Neural cell (in vitro differentiated cells): Measurements from ENCODE around the gene CFAP210. TPM values are rescaled to one million over a fixed set of nuclear protein-coding genes. Genes with fewer than 3 reads are reported as not detected.

Experiments
- H2AFZ ChIP-seq: fragments of 200-600, 300-800 bp; sonication (generic), shearing (Covaris generic); 2 replicates; pipeline ENCODE4 v1.6.0; 2014; ENCODE audit warnings: low read depth, mild to moderate bottlenecking, antibody characterized with exemption, low read length, moderate library complexity
- H3F3A ChIP-seq: fragments of 200-600 bp; shearing (Covaris generic); 2 replicates; pipeline ENCODE4 v1.6.1; 2016; ENCODE audit warnings: mild to moderate bottlenecking, moderate library complexity, mixed read lengths, antibody characterized with exemption, low read length; ENCODE audit not compliant: insufficient read depth, poor library complexity, severe bottlenecking
- H3K27ac ChIP-seq: fragments of 200-600, 300-800 bp; sonication (generic), shearing (Covaris generic); 2 replicates; pipeline ENCODE4 v1.5.1; 2014; ENCODE audit warnings: mild to moderate bottlenecking, low read length, moderate library complexity
- H3K27me3 ChIP-seq: fragments of 300-800, 200-600 bp; sonication (generic), shearing (Covaris generic); 2 replicates; pipeline ENCODE4 v1.6.0; 2014; ENCODE audit warnings: mild to moderate bottlenecking, low read depth, low read length, moderate library complexity; ENCODE audit not compliant: insufficient read depth
- H3K36me3 ChIP-seq: fragments of 300-800, 200-600 bp; sonication (generic), shearing (Covaris generic); 2 replicates; pipeline ENCODE4 v1.5.1; 2014; ENCODE audit warnings: mild to moderate bottlenecking, antibody characterized with exemption, low read length, moderate library complexity; ENCODE audit not compliant: insufficient read depth
- H3K4me2 ChIP-seq: fragments of 300-800, 200-600 bp; sonication (generic), shearing (Covaris generic); 2 replicates; pipeline ENCODE4 v1.6.0; 2014; ENCODE audit warnings: mild to moderate bottlenecking, low read length
- H3K4me3 ChIP-seq: fragments of 300-800, 200-600 bp; sonication (generic), shearing (Covaris generic); 2 replicates; pipeline ENCODE4 v1.5.1; 2014; ENCODE audit warnings: mild to moderate bottlenecking, low read length, moderate library complexity
- H3K79me2 ChIP-seq: fragments of 200-600 bp; shearing (Covaris generic); replicated peaks from 2 replicates; pipeline ENCODE4 v1.6.0; 2014; ENCODE audit warnings: mild to moderate bottlenecking, low read length, moderate library complexity; ENCODE audit not compliant: insufficient read depth
- H3K9ac ChIP-seq: fragments of 300-800, 200-600 bp; sonication (generic), shearing (Covaris generic); 2 replicates; pipeline ENCODE4 v1.6.1; 2016; ENCODE audit warnings: mild to moderate bottlenecking, low read length, mixed read lengths
- H3K9me2 ChIP-seq: fragments of 200-600 bp; shearing (Covaris generic); 2 replicates; pipeline ENCODE4 v1.6.1; 2016; ENCODE audit warnings: mild to moderate bottlenecking, low read length, mixed read lengths; ENCODE audit not compliant: insufficient read depth
- H3K9me3 ChIP-seq: fragments of 200-600, 300-800 bp; sonication (generic), shearing (Covaris generic); 2 replicates; pipeline ENCODE4 v1.6.1; 2016; ENCODE audit warnings: mild to moderate bottlenecking, mixed run types, low read length, moderate library complexity, mixed read lengths
- H4K20me1 ChIP-seq: fragments of 200-600 bp; shearing (Covaris generic); 2 replicates; pipeline ENCODE4 v1.6.1; 2016; ENCODE audit warnings: mild to moderate bottlenecking, mixed run types; ENCODE audit not compliant: insufficient read depth
- EP300 ChIP-seq: fragments of 450-650 bp; conservative IDR thresholded peaks from 2 replicates; pipeline ENCODE4 v1.6.1; 2014; ENCODE audit warnings: antibody characterized with exemption, mild to moderate bottlenecking, moderate library complexity; ENCODE audit not compliant: poor library complexity, severe bottlenecking
- EZH2 ChIP-seq: fragments of 200-600, 300-800 bp; shearing (Covaris generic), sonication (generic); IDR thresholded peaks from 2 replicates; pipeline ENCODE4 v1.6.1; 2014; ENCODE audit warnings: antibody characterized with exemption, low read length, borderline replicate concordance, mild to moderate bottlenecking; ENCODE audit not compliant: insufficient read depth, poor library complexity, severe bottlenecking
- MXI1 ChIP-seq: fragments of 450-650 bp; conservative IDR thresholded peaks from 2 replicates; pipeline ENCODE4 v1.6.1; 2014; ENCODE audit warnings: antibody characterized with exemption, mild to moderate bottlenecking; ENCODE audit not compliant: poor library complexity, severe bottlenecking
- POLR2AphosphoS5 ChIP-seq: IDR thresholded peaks from 2 replicates; pipeline ENCODE4 v1.6.1; 2012
- RAD21 ChIP-seq: fragments of 450-650 bp; conservative IDR thresholded peaks from 2 replicates; pipeline ENCODE4 v1.6.1; 2014; ENCODE audit warnings: antibody characterized with exemption, mild to moderate bottlenecking, moderate library complexity
- SMC3 ChIP-seq: fragments of 450-650 bp; conservative IDR thresholded peaks from 2 replicates; pipeline ENCODE4 v1.6.1; 2014; ENCODE audit warnings: antibody characterized with exemption, mild to moderate bottlenecking, moderate library complexity; ENCODE audit not compliant: poor library complexity
- TAF1 ChIP-seq: IDR thresholded peaks from 2 replicates; pipeline ENCODE4 v1.6.1; 2012; ENCODE audit warnings: low read depth
- polyA plus RNA-seq: library from polyadenylated mRNA; depleted of rRNA; stranded (reverse); fragments of >200 nt; gene quantifications from 2 replicates; pipeline ENCODE4 v1.2.3, GENCODE V29; 2014
- TF ChIP-seq, protein P1 (sequence below): fragments of 450-650 bp; IDR thresholded peaks from 2 replicates; pipeline ENCODE4 v1.5.1; 2014; ENCODE audit warnings: antibody characterized with exemption, mild to moderate bottlenecking, moderate library complexity; ENCODE audit not compliant: poor library complexity, severe bottlenecking
- TF ChIP-seq, protein P2 (sequence below): IDR thresholded peaks from 2 replicates; pipeline ENCODE4 v1.6.1; 2012; ENCODE audit warnings: borderline replicate concordance

The CFAP210 gene
- polyA plus RNA-seq, 1 donor from 2014 or later: 0.20 TPM

- H3K4me2 ChIP-seq: no peak overlapping the region
- no peak overlapping the region for H2AFZ ChIP-seq
- no peak overlapping the region for H3K9ac ChIP-seq
- H3K36me3 ChIP-seq: no peaks in the 10 kb centered on the region
- H3K27ac ChIP-seq: no peak overlapping the region
- no peaks in the 10 kb centered on the region for H3K79me2 ChIP-seq
- no peaks in the 10 kb centered on the region for H3K9me2 ChIP-seq
- no peaks in the 10 kb centered on the region for H3K27me3 ChIP-seq
- no peaks in the 10 kb centered on the region for H4K20me1 ChIP-seq
- TF ChIP-seq, protein P1, sequence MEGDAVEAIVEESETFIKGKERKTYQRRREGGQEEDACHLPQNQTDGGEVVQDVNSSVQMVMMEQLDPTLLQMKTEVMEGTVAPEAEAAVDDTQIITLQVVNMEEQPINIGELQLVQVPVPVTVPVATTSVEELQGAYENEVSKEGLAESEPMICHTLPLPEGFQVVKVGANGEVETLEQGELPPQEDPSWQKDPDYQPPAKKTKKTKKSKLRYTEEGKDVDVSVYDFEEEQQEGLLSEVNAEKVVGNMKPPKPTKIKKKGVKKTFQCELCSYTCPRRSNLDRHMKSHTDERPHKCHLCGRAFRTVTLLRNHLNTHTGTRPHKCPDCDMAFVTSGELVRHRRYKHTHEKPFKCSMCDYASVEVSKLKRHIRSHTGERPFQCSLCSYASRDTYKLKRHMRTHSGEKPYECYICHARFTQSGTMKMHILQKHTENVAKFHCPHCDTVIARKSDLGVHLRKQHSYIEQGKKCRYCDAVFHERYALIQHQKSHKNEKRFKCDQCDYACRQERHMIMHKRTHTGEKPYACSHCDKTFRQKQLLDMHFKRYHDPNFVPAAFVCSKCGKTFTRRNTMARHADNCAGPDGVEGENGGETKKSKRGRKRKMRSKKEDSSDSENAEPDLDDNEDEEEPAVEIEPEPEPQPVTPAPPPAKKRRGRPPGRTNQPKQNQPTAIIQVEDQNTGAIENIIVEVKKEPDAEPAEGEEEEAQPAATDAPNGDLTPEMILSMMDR: no peak
- no peak for TF ChIP-seq RAD21
- TF ChIP-seq MXI1: no peak
- TF ChIP-seq POLR2AphosphoS5: no peak
- no peak for TF ChIP-seq TAF1
- no peak for TF ChIP-seq EZH2
- TF ChIP-seq EP300: no peak
- TF ChIP-seq, protein P2, sequence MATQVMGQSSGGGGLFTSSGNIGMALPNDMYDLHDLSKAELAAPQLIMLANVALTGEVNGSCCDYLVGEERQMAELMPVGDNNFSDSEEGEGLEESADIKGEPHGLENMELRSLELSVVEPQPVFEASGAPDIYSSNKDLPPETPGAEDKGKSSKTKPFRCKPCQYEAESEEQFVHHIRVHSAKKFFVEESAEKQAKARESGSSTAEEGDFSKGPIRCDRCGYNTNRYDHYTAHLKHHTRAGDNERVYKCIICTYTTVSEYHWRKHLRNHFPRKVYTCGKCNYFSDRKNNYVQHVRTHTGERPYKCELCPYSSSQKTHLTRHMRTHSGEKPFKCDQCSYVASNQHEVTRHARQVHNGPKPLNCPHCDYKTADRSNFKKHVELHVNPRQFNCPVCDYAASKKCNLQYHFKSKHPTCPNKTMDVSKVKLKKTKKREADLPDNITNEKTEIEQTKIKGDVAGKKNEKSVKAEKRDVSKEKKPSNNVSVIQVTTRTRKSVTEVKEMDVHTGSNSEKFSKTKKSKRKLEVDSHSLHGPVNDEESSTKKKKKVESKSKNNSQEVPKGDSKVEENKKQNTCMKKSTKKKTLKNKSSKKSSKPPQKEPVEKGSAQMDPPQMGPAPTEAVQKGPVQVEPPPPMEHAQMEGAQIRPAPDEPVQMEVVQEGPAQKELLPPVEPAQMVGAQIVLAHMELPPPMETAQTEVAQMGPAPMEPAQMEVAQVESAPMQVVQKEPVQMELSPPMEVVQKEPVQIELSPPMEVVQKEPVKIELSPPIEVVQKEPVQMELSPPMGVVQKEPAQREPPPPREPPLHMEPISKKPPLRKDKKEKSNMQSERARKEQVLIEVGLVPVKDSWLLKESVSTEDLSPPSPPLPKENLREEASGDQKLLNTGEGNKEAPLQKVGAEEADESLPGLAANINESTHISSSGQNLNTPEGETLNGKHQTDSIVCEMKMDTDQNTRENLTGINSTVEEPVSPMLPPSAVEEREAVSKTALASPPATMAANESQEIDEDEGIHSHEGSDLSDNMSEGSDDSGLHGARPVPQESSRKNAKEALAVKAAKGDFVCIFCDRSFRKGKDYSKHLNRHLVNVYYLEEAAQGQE: no peak
- no peak for TF ChIP-seq SMC3
- no peaks in the 10 kb centered on the region for H3K9me3 ChIP-seq
- H3K4me3 ChIP-seq: no peak overlapping the region
- no peaks in the 10 kb centered on the region for H3F3A ChIP-seq
Observed at GRCh38 chr2:169683054-169683424, 11.2 kb downstream of the CFAP210 start.

GRCh38 chr2:169676850-169677249 is 17.4 kb downstream of the CFAP210 start:
- Histone ChIP-seq H3K4me3 (no peak overlapping the region), H3K27ac (no peak overlapping the region), H4K20me1 (no peaks in the 10 kb centered on the region), H3K36me3 (no peaks in the 10 kb centered on the region), H3K9ac (no peak overlapping the region), H3K27me3 (no peaks in the 10 kb centered on the region), H3K4me2 (no peak overlapping the region), H3K9me3 (no peaks in the 10 kb centered on the region), H3K79me2 (no peaks in the 10 kb centered on the region), H3F3A (no peaks in the 10 kb centered on the region), H3K9me2 (no peaks in the 10 kb centered on the region), H2AFZ (no peak overlapping the region)
- TF ChIP-seq SMC3: no peak
- TF ChIP-seq TAF1: no peak
- no peak for TF ChIP-seq MXI1
- TF ChIP-seq, protein P2: no peak
- TF ChIP-seq EP300: no peak
- no peak for TF ChIP-seq POLR2AphosphoS5
- TF ChIP-seq, protein P1: no peak
- no peak for TF ChIP-seq EZH2
- no peak for TF ChIP-seq RAD21
